ENCODE data around the gene PRDX4.
"Not testable (repeated sequence)": the region's sequence is repeated elsewhere in the genome, so short reads cannot be mapped to it uniquely, and the experiment has no call there.

The PRDX4 gene

GRCh38 chrX:23667239-23668177 is at the start of gene PRDX4:
TSS of gene PRDX4 (plus strand) at chrX:23667493. CDS start at chrX:23667571, 78 bp downstream.
- peak; percentile 53 for DNase-seq (ENCODE audit: low read depth)

DNA sequence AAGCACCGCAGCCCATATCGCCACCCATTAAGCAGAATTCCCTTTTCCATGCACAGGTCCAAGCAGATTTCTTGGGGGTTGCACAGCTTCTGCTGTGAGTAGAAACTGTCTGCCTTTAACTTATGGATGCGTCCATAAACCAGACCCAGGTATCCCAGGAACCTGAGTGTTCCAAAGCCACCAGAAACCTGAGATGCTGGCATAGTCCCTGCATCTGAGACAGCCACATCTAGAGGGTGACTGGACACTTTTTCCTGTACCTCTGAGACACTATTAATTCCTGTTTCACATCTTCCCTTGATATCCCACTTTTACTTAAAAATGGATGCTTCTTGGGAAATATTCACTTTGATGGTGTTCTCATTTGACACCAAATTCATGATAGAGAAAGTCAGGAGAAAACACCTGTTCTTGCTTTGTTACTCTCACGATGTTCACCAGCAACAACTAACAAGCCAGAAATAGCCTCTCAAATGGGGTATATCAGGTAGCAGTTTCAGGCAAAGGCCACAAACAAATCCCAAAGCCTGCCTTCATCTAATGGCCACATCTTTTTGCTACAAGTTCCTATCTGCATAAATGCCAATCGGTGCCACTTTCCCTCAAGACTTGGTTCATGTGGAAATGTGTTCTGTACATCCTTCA is 45.5 kb upstream of the PRDX4 start:
- no peak for DNase-seq (ENCODE audit: low read depth)

DNA sequence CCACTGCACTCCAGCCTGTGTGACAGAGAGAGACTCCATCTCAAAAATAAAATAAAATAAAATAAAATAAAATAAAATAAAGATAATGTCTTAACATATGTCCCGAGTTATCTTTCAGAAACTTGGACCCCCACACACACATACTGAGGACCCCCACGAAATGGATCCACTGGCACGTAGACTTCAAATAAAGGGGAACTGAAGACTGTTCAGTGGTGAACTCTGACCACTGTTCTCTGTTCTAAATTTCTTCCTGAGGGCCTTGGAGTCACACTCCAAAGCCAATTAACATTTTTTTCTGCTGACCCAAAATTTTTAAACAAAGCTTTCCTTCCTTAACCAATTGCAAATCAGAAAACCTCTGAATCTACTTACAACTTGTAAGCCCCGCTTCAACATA is 43.5 kb upstream of the PRDX4 start:
- no peak for DNase-seq (ENCODE audit: low read depth)

DNA sequence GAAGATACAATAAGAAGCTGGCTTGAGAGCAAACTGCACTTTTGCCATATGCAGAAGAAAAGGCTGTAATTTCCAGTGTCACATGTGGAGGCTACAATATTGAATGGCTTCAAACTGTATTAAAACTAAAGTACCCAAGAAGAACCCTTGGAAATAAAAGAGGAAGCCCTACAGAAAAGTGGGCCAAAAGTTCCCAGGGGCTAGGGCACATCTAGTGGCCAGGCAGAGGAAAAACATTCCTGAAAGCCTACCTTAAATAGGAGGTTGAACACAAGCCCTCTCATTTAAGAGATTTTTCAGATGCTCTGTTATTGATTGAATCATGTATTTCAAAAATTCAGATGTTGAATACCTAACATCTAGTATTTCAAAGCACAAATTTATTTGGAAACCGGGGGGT is 40.6 kb upstream of the PRDX4 start:
- no peak for DNase-seq (ENCODE audit: low read depth)

- DNase-seq (ENCODE audit: low read depth) = no peak
Observed at GRCh38 chrX:23628131-23628530, 39.2 kb upstream of the PRDX4 start.

- no peak for DNase-seq (ENCODE audit: low read depth)
Observed at GRCh38 chrX:23631136-23631535, 36.2 kb upstream of the PRDX4 start.

DNA sequence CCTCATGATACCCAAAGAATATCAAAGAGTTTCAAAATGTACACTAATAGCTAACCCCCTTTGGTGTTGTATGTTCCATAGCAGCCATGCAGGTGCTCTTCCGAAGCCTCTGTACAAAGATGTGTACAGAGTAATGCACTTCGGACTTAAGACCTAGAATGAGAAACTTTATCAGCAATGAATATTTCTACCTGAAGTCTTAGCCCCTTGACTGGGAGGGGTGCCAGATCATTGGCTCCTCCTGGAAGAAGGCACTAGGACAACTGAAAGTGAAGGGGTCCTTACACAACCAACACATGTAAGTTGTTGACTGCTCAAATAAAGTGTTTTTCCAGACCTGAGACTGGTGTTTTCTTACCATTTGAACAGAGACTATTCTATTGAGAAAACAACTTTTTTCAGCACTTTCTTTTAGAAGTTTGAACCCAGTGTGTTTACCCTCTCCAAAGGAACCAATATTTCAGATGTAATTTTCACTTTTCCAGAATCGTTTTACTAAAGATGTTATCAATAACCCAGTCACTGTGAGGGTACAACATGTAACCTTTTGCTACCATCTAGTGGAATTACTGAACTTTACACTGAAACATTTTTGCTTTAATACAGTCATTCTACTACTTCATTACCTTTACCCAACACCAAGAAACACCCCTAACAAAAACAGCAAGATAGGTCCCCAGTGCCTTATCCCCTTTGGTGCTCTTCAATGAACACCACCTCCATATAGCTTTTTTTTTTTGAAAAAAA is 33.3 kb upstream of the PRDX4 start:
- DNase-seq (ENCODE audit: low read depth) = no peak

DNA sequence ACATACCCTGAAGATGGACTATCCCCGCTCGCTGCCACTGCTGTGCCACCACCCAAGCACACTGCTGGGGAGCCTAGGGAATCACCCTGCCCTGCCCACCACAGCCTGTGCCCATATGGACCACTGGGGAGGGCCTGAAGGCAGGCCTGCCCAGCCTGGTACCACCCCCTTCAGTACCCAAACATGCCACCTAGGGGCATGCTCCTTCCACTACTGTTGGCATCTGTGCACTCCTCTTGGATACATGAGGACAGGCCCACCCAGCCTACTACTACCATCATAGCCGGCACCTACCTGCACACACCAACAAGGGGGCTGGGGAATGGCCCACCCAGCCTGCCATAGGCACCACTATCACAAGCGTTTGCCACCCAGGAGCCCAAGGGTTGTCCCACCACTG is 30.1 kb upstream of the PRDX4 start:
- DNase-seq (ENCODE audit: low read depth) = no peak

DNA sequence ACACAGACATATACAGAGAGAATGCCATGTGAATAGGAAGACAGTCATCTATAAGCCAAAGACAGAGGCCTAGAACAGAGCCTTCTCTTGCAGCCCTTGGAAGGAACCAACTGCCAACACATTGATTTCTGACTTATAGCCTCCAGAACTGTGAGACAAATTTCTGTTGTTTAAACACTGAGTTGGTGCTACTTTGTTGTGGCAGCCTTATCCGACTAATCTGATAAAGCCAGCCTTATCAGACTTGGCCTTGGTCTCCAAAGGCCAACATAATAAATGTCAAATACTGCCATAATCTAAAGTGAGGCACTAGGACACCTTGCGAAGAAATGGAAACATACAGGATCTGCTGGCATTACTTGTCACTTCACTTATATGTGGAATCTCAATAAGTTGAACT is 24.3 kb upstream of the PRDX4 start:
- DNase-seq (ENCODE audit: low read depth) = no peak

DNA sequence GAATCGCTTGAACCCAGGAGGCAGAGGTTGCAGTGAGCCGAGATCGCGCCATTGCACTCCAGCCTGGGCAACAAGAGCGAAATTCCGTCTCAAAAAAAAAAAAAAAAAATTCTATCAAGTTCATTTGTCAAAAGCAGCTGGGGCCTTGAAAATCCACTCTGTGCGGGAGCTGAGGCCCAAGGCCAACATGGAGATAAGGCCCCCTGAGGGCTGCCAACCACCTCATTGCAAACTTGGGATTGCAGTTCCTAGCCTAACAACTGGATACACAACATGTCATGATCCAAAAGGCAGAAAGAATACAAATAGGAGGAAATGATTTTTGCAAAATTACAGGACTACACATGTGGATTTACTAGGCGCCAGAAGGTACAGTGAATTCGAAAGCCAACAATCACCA is 22.5 kb upstream of the PRDX4 start:
- no peak for DNase-seq (ENCODE audit: low read depth)

DNA sequence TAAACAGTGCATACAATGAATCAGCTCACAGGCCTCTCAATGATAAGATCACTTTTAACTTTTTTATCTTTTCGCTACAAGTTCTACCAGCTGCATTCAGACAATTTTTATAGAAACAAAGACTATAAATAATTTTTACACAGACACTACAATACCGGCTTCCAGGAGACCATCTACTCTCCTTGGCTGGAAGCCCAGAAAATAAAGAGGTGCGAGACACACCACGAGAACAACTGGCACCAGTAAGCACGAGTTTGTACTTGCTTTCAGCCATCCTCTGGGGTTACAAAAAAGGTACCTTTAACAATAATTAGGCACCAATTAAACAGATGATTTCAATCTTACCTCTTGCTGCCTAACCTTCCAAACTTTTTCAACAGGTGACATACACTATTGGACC is 11.2 kb upstream of the PRDX4 start:
- no peak for DNase-seq (ENCODE audit: low read depth)

DNA sequence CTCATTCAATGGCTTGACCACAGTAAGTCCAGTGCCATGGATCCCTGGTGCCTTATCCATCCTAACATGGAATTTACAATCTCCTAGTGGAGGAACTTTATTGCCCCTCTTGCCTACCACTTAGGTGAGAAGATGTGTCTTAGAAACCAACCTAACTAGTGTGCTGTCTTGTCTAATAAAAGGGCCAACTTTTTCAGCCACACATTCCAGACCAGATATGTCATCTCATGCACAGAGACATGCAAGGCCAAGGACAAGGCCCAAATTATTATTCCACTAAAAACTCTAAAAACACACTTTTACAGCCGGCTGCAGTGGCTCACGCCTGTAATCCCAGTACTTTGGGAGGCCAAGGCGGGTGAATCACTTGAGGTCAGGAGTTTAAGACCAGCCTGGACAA is 10.6 kb upstream of the PRDX4 start:
- no peak for DNase-seq (ENCODE audit: low read depth)

- DNase-seq (ENCODE audit: low read depth) = no peak
Observed at GRCh38 chrX:23659339-23659738, 8.0 kb upstream of the PRDX4 start.

- not testable (repeated sequence) for DNase-seq (ENCODE audit: low read depth)
Observed at GRCh38 chrX:23660083-23660765, 7.1 kb upstream of the PRDX4 start.

DNA sequence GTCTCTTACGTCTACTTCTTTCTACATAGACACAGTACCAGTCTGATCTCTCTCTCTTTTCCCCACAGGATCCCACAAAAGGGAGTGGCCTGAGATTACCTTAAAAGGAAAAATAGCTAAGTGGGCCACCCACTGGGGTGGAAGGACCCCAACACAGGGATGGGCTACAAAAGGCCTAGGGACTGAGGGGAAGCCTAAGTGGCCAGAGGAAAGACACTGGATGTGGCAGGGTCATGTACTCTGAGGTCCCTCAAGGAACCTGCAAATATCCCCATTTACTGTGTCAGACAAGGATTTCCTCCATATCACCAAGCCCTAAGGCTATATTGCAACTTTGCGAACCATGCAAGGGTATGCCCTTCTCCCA is 6.5 kb upstream of the PRDX4 start:
- no peak for DNase-seq (ENCODE audit: low read depth)

- DNase-seq (ENCODE audit: low read depth) = no peak
Observed at GRCh38 chrX:23661671-23662070, 5.6 kb upstream of the PRDX4 start.

GRCh38 chrX:23662187-23662586 is 5.1 kb upstream of the PRDX4 start:
- no peak for DNase-seq (ENCODE audit: low read depth)

- peak; percentile 10 for DNase-seq (ENCODE audit: low read depth)
Observed at GRCh38 chrX:23662853-23663252, 4.4 kb upstream of the PRDX4 start.

GRCh38 chrX:23664496-23664895 is 2.8 kb upstream of the PRDX4 start:
- no peak for DNase-seq (ENCODE audit: low read depth)

DNA sequence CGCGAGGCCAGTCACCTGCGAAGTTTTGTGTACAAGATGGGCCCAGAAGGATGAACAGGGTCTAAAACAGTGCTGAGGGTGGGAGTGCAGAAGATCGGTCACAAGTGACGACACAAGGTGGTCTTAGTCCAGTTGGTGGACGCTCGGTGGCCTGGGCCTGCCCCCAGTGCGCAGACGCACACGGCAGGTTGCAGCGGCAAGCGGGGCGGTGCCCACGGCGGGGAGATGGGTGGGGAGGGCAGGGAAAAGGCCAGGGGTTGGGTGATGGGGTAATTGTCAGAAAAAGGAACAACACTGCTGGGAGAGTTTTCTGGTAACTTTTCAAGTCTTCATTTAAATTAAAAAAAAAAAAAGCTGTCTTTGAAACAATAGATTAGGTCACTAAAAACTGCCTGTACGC is 1.0 kb upstream of the PRDX4 start:
- no peak for DNase-seq (ENCODE audit: low read depth)

- no peak for DNase-seq (ENCODE audit: low read depth)
Observed at GRCh38 chrX:23668335-23668734, 1.0 kb downstream of the PRDX4 start.

DNA sequence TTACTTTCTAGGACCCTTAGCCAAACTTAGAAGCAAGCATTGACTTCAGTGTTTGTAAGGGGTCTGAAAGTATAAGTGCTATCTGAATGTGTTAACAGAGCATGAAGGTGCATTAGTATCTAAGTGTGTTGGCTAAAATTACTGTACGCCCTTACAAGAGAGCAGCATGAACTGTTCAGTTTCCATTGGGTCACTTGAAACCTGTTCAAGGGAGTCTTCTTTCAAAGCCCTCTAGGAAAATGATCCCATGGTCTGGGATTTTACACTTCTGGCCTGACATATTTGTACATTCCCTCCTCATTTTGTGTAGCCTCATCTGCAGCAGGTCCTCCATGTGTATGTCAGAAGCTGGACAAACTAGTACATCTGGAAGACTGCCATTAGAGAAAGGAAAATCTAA is 3.2 kb downstream of the PRDX4 start:
- DNase-seq (ENCODE audit: low read depth) = no peak
